Heart right ventricle (tissue), 16 donors: ENCODE results near the gene FAM174B. TPM values are rescaled to one million over a fixed set of nuclear protein-coding genes. Genes with fewer than 3 reads are reported as not detected.

Experiments
- ATAC-seq, 8 donors: fragments of 200-7000 bp; cut with Tn5 transposase; one replicate each; pipeline ENCODE4 v1.9.1; 2020; ENCODE audit warnings: mild to moderate bottlenecking in 8 of 8, moderate library complexity in 8 of 8, moderate number of reproducible peaks in 1 of 8
- DNase-seq, 2 donors: peaks; one replicate each; pipeline ENCODE4 v3.0.0-alpha.2; 2020
- H3K27ac ChIP-seq, 10 donors: fragments of 200-600 bp; sonication (generic) in 2 of 10; one replicate each; pipeline versions ENCODE4 v1.5.0 to v1.8.0; 2020 to 2022; ENCODE audit warnings: mild to moderate bottlenecking in 3 of 10
- H3K27me3 ChIP-seq, 7 donors: fragments of 200-600 bp; one replicate each; pipeline ENCODE4 v1.8.0; 2021 to 2022; ENCODE audit warnings: mild to moderate bottlenecking in 2 of 7
- H3K36me3 ChIP-seq, 9 donors: fragments of 200-600 bp; sonication (generic) in 1 of 9; one replicate each; pipeline versions ENCODE4 v1.5.0 to v1.8.0; 2020 to 2022; ENCODE audit warnings: mild to moderate bottlenecking in 2 of 9
- H3K4me1 ChIP-seq, 9 donors: fragments of 200-600 bp; sonication (generic) in 1 of 9; one replicate each; pipeline versions ENCODE4 v1.5.0 to v1.8.0; 2020 to 2022; ENCODE audit warnings: mild to moderate bottlenecking in 4 of 9
- H3K4me3 ChIP-seq, 10 donors: fragments of 200-600 bp; sonication (generic) in 2 of 10; one replicate each; pipeline versions ENCODE4 v1.5.0 to v1.8.0; 2020 to 2022; ENCODE audit warnings: mild to moderate bottlenecking in 7 of 10, moderate library complexity in 2 of 10
- H3K9me3 ChIP-seq, 11 donors: fragments of 200-600 bp in 10 of 11; sonication (generic) in 2 of 11; one replicate each; pipeline versions ENCODE4 v1.5.0 to v1.8.0; 2013 to 2022; ENCODE audit warnings: mild to moderate bottlenecking in 2 of 11, control low read depth in 1 of 11, moderate library complexity in 1 of 11
- WGBS, 2 donors: extraction: QIAGEN DNeasy Blood & Tissue Kit; methylation state at CpG; one replicate each; pipeline ENCODE4 v1.1.7; 2013; ENCODE audit warnings: inconsistent platforms in 1 of 2; 5-methylcytosine and 5-hydroxymethylcytosine counted together
- intact Hi-C, 10 donors: fragments of 100-400 bp; cut with DNase I; formaldehyde crosslinking; loops; one replicate each; pipeline versions ENCODE4 v1.11.1 to v1.14.2; 2022
- polyA plus RNA-seq, 2 donors: library from polyadenylated mRNA; stranded (reverse); fragments of 200-250 nt; gene quantifications; one replicate each; pipeline ENCODE4 v1.2.3, GENCODE V29; 2013
- total RNA-seq, 10 donors: library from RNA; stranded (reverse); fragmentation: NEBNext Ultra II Directional in 3 of 10; extraction: Animal tissue kit (Norgen Biotek cat#: 25700) in 3 of 10; gene quantifications; one replicate each; pipeline versions ENCODE4 v1.2.1 to v1.2.4, GENCODE V29; 2021 to 2023
- TF ChIP-seq, protein P1 (sequence below), 9 donors: fragments of 200-600 bp; sonication (generic) in 2 of 9; IDR thresholded peaks; one replicate each; pipeline versions ENCODE4 v1.5.0 to v1.8.0; 2021 to 2022; ENCODE audit warnings: antibody characterized with exemption in 9 of 9, mild to moderate bottlenecking in 5 of 9, moderate library complexity in 1 of 9
- donor health status: Arrhythmogenic right ventricular cardiomyopathy.
- donor health status: ischemic (EF 13 %, LVEDD 7.1; RV severe dilation, severe dysfunction).
- donor health status: healthy with polysubstance abuse.
- donor health status: DM: no; HTN: yes; CAD: no.
- donor health status: DM: no; HTN: no; CAD: no.
- donor health status: ischemic (EF 25% LVEDD 6.9; RV normal size, moderate dysfunction).
- donor health status: ischemic (EF 25% LVEDD 5.7; RV mildly dilated, moderate dysfunction).
- donor health status: healthy.
- donor health status: DM: yes; HTN: yes; CAD: no.
- donor health status: Ischemic cardiomyopathy.
- donor health status: ischemic (EF 35%, LVEDD 5.7; RV mildly dilated, moderate dysfunction).
- donor health status: nonischemic (EF 11% LVEDD 7.7; RV severe dilation, severe dysfunction).
- donor health status: DM: yes; HTN: yes; CAD: no.
- donor health status: PGD.
- donor health status: ischemic (EF 29% LVEDD 5.4; RV normal size, mild dysfunction).
- donor health status: nonischemic (EF 23%, LVEDD 6.1; RV moderate dilation, normal function).

Gene FAM174B
- total and polyA plus RNA-seq, 12 donors = 6.1 to 16.9 (median 10.8) TPM

DNA sequence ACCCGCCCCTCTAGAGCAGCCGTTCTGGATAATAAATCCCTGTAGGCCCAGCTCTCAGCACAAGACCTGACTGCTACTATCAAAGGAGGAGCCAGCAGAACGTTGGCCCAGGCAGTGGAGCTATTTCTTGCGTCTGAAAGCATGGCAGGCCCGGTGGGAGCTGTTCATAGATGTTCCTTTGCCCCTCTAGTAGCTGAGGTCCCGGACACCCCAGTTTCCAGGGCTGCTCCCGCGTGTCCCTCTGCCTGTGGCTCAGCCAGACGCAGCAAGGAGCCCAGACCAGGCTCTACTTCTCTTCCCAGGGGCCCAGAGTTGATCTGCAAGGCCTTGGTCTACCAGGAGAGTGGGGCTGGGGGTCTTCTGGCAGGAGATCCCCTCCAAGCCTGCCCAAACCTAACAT lies 76.1 kb downstream of the FAM174B start:
- Histone ChIP-seq H3K27ac (no peak overlapping the region), H3K4me3 (no peak overlapping the region), H3K4me1 (peaks cover 0 to 5% (median 0%) of the 10 kb centered on the region in 9 donors), H3K9me3 (no peaks in the 10 kb centered on the region), H3K27me3 (peaks cover 0 to 4% (median 0%) of the 10 kb centered on the region in 7 donors), H3K36me3 (no peaks in the 10 kb centered on the region)
- TF ChIP-seq, protein P1, sequence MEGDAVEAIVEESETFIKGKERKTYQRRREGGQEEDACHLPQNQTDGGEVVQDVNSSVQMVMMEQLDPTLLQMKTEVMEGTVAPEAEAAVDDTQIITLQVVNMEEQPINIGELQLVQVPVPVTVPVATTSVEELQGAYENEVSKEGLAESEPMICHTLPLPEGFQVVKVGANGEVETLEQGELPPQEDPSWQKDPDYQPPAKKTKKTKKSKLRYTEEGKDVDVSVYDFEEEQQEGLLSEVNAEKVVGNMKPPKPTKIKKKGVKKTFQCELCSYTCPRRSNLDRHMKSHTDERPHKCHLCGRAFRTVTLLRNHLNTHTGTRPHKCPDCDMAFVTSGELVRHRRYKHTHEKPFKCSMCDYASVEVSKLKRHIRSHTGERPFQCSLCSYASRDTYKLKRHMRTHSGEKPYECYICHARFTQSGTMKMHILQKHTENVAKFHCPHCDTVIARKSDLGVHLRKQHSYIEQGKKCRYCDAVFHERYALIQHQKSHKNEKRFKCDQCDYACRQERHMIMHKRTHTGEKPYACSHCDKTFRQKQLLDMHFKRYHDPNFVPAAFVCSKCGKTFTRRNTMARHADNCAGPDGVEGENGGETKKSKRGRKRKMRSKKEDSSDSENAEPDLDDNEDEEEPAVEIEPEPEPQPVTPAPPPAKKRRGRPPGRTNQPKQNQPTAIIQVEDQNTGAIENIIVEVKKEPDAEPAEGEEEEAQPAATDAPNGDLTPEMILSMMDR (IDR thresholded peaks at IDR 0.05) = no peak
- intact Hi-C loops = no loop called here
- DNase-seq = no peak
- ATAC-seq = no peak
- 74 to 76% methylated on average over 9 of the region's 9 CpGs for WGBS, 2 donors

DNA sequence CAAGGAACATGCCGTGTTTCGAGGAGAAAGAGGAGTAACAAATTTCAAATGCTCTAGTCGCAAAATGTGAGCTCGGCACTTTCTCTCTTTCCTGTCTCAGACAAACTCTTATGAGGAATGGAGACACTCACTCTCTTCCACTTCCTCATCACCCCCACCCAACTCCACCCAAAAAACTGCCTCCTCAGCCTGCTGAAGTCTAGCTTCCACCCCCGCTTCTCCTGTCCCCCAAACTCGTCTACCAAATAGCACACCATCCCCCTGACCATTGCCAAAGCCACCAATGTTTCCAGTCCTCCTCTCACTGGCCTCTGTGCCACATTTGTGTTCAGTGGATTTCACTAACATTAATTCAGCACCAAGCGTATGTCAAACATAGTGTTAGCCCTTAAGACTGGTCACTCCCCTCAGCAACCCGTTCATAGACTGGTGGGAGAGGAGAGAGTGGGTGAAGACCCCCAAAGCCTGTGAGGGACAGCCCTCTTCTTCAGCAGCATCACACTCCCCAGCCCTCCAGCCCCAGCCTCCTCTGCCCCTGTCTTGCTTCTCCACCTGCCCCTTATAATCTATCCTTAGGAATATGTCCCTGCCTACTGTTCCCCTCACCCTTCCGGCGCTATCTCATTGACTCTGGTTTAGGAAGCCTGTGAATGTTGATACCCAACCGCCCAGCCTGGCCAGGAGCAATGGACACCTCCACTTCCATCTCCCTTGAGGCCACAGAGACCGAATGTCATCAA lies 77.3 kb downstream of the FAM174B start:
- H3K27me3 ChIP-seq = peaks cover 0 to 4% (median 0%) of the 10 kb centered on the region in 7 donors
- H3K27ac ChIP-seq = no peak overlapping the region
- no peaks in the 10 kb centered on the region for H3K4me1 ChIP-seq
- TF ChIP-seq, protein P1 (IDR thresholded peaks at IDR 0.05) = no peak
- no peak overlapping the region for H3K4me3 ChIP-seq
- ATAC-seq = no peak
- intact Hi-C loops = no loop called here
- DNase-seq = no peak
- 84 to 89% methylated on average over 12 of the region's 12 CpGs for WGBS, 2 donors
- H3K36me3 ChIP-seq = no peaks in the 10 kb centered on the region
- H3K9me3 ChIP-seq = no peaks in the 10 kb centered on the region

DNA sequence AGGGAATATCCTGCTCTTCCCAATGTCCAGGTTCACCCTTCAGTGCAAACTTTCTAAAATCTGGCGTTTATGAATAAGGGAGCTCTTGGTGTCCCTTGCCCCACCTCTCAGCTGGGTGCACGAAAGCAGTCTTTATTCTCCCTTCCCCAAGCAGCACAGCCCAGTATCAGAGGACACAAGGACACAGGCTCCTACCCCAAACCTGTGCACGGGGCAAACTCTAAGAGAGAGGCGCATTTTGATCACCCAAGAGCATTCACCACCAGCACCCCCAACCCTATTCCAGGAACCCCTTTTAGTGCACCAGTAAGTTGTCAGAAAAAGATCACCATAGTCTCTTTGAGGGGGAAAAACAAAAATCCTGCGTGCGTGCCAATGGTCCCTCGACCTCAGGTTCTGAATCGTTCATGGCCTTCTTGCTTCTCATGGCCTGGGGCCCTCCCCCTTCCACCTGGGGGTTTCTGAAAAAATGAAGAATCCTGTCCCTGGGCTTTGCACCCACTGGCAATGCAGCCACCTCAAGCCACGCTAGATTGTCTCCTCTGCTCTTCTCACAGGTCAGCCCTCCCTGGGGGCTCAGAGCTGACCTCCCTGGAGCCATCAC lies 78.9 kb downstream of the FAM174B start:
- no peaks in the 10 kb centered on the region for H3K9me3 ChIP-seq
- 95 to 98% methylated on average over 9 of the region's 9 CpGs for WGBS, 2 donors
- H3K27ac ChIP-seq = no peak overlapping the region
- ATAC-seq (no peak), DNase-seq (no peak)
- H3K36me3 ChIP-seq = no peaks in the 10 kb centered on the region
- TF ChIP-seq, protein P1 (IDR thresholded peaks at IDR 0.05) = no peak
- peaks cover 0 to 4% (median 0%) of the 10 kb centered on the region in 7 donors for H3K27me3 ChIP-seq
- no peak overlapping the region for H3K4me3 ChIP-seq
- H3K4me1 ChIP-seq = no peaks in the 10 kb centered on the region
- intact Hi-C loops = no loop called here

DNA sequence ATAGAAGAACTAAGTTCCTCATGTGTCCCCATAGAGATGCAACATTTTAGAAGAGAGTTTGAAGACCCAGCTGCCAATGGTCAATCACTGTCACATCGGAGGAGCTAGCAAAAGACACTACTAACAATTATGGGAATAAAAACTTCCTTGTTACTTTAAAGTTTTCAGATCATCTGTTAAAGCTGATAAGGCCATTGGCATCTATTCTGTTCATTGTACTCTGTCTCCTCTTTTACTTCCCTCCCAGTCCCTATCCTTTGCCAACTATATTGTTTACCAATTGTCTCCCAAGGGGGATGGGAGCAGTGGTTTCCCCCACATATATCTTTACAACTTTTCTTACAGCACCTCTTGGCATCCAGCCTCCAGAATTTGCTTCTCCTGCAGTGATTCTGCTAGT lies 81.0 kb downstream of the FAM174B start:
- H3K4me1 ChIP-seq = peaks cover 0 to 8% (median 0%) of the 10 kb centered on the region in 9 donors
- H3K4me3 ChIP-seq = no peak overlapping the region
- ATAC-seq = no peak
- H3K9me3 ChIP-seq = no peaks in the 10 kb centered on the region
- WGBS, 2 donors = 60 to 71% methylated on average over 1 of the region's 1 CpG
- H3K36me3 ChIP-seq = no peaks in the 10 kb centered on the region
- intact Hi-C loops = no loop called here
- TF ChIP-seq, protein P1 (IDR thresholded peaks at IDR 0.05) = no peak
- no peaks in the 10 kb centered on the region for H3K27me3 ChIP-seq
- no peak overlapping the region for H3K27ac ChIP-seq
- DNase-seq = no peak
